HCT116 (cell line): Measurements from ENCODE around the gene QRICH1. TPM values are rescaled to one million over a fixed set of nuclear protein-coding genes. Genes with fewer than 3 reads are reported as not detected.

Source experiments
- ATAC-seq: fragments of 200-7000 bp; cut with Tn5 transposase; 2 replicates; pipeline ENCODE4 v1.9.1; 2020; ENCODE audit warnings: mild to moderate bottlenecking, moderate library complexity
- BruUV-seq: library from RNA; stranded (reverse); fragments of 400-500 nt; replicated peaks from 2 replicates; lab custom pipeline; 2021; lab: Mats Ljungman, UMichigan
- CTCF ChIA-PET: fragments of 300-600 bp; sonication (Branson Sonifier 250); formaldehyde crosslinking; loops from one replicate; lab custom pipeline; 2021; ENCODE audit warnings: antibody characterized with exemption; lab: Charles Lee
- POLR2A ChIA-PET: fragments of 300-600, 350-600 bp; sonication (Branson Sonifier 250); formaldehyde crosslinking; loops from one replicate; lab custom pipeline; 2021; ENCODE audit warnings: antibody characterized with exemption; lab: Charles Lee
- RAD21 ChIA-PET, 2 experiments: fragments of 300-600 bp; sonication (Branson Sonifier 250); formaldehyde crosslinking; loops; one replicate each; lab custom pipeline; 2023; ENCODE audit warnings: low total read pairs in 2 of 2; ENCODE audit not compliant: uncharacterized antibody in 2 of 2, unreplicated experiment in 2 of 2, low non-redundant PET in 1 of 2; lab: Charles Lee
- DNase-seq: peaks from one replicate; pipeline ENCODE4 v3.0.0-alpha.2; 2010; ENCODE audit warnings: low read depth, low spot score
- H2AFZ ChIP-seq: fragments of 200-600 bp; shearing (Covaris generic), sonication (generic); 2 replicates; pipeline ENCODE4 v1.6.1; 2017; ENCODE audit warnings: low read depth, mixed run types, mixed read lengths, antibody characterized with exemption, low read length; ENCODE audit not compliant: poor library complexity, severe bottlenecking
- H3K27ac ChIP-seq: 2 replicates; pipeline ENCODE4 v1.5.1; 2012; ENCODE audit warnings: low read depth, low read length
- H3K27me3 ChIP-seq: fragments of 200-600 bp; sonication (generic); 2 replicates; pipeline ENCODE4 v1.6.1; 2016; ENCODE audit warnings: mixed run types, low read length, mixed read lengths; ENCODE audit not compliant: insufficient read depth
- H3K36me3 ChIP-seq, 2 experiments: fragments of 200-500 bp in 1 of 2; fragments of 200-600 bp in 1 of 2; sonication (Bioruptor generic) in 1 of 2; sonication (generic) in 1 of 2; 2 replicates each; pipeline versions ENCODE4 v1.5.1 to v1.6.1; 2014 to 2016; ENCODE audit warnings: low read length in 2 of 2, inconsistent platforms in 1 of 2, mixed read lengths in 1 of 2, mixed run types in 1 of 2; ENCODE audit not compliant: insufficient read depth in 2 of 2, control insufficient read depth in 1 of 2
- H3K4me1 ChIP-seq, 2 experiments: fragments of 200-600 bp in 1 of 2; sonication (generic) in 1 of 2; 2 replicates each; pipeline versions ENCODE4 v1.5.1 to v1.6.1; 2012 to 2017; ENCODE audit warnings: low read length in 2 of 2, inconsistent platforms in 1 of 2, mild to moderate bottlenecking in 1 of 2, mixed read lengths in 1 of 2, mixed run types in 1 of 2, moderate library complexity in 1 of 2; ENCODE audit not compliant: insufficient read depth in 2 of 2, control insufficient read depth in 1 of 2
- H3K4me2 ChIP-seq: fragments of 200-600 bp; sonication (generic); 2 replicates; pipeline ENCODE4 v1.6.1; 2017; ENCODE audit warnings: mixed run types, low read length, mixed read lengths
- H3K4me3 ChIP-seq, 2 experiments: fragments of 200-600 bp in 1 of 2; sonication (generic) in 1 of 2; replicated peaks in 1 of 2; 2 replicates each; pipeline ENCODE4 v1.5.1; 2011 to 2016; ENCODE audit warnings: low read length in 2 of 2, control low read depth in 1 of 2, low read depth in 1 of 2, mild to moderate bottlenecking in 1 of 2, mixed read lengths in 1 of 2, mixed run types in 1 of 2
- H3K79me2 ChIP-seq: fragments of 200-600 bp; sonication (generic); 2 replicates; pipeline ENCODE4 v1.6.1; 2017; ENCODE audit warnings: mild to moderate bottlenecking, mixed run types, low read length, moderate library complexity, mixed read lengths; ENCODE audit not compliant: insufficient read depth
- H3K9ac ChIP-seq: fragments of 200-600 bp; sonication (generic); 2 replicates; pipeline ENCODE4 v1.6.1; 2016; ENCODE audit warnings: low read length, mixed read lengths
- H3K9me2 ChIP-seq: fragments of 200-600 bp; sonication (generic), shearing (Covaris generic); 2 replicates; pipeline ENCODE4 v1.6.1; 2017; ENCODE audit warnings: mixed run types, mild to moderate bottlenecking, moderate library complexity; ENCODE audit not compliant: insufficient read depth
- H3K9me3 ChIP-seq, 2 experiments: fragments of 200-500 bp in 1 of 2; fragments of 200-600 bp in 1 of 2; sonication (Bioruptor generic) in 1 of 2; sonication (generic) in 1 of 2; 2 replicates each; pipeline ENCODE4 v1.6.1; 2014 to 2017; ENCODE audit warnings: low read length in 2 of 2, mixed read lengths in 2 of 2, inconsistent platforms in 1 of 2, low read depth in 1 of 2, mild to moderate bottlenecking in 1 of 2, mixed run types in 1 of 2, moderate library complexity in 1 of 2; ENCODE audit not compliant: control insufficient read depth in 1 of 2, insufficient read depth in 1 of 2
- H4K20me1 ChIP-seq: fragments of 200-600 bp; sonication (generic), shearing (Covaris generic); 2 replicates; pipeline ENCODE4 v1.6.1; 2017; ENCODE audit warnings: mixed run types, mild to moderate bottlenecking, moderate library complexity; ENCODE audit not compliant: insufficient read depth
- POLR2A ChIP-seq: IDR thresholded peaks from 2 replicates; pipeline ENCODE4 v1.7.0; 2011; ENCODE audit warnings: borderline replicate concordance; ENCODE audit not compliant: insufficient read depth, insufficient read length; ENCODE audit errors: extremely low read depth
- POLR2AphosphoS5 ChIP-seq: IDR thresholded peaks from 2 replicates; pipeline ENCODE4 v1.6.1; 2011; ENCODE audit warnings: mild to moderate bottlenecking, low read depth, low read length, moderate library complexity
- REST ChIP-seq: IDR thresholded peaks from 2 replicates; pipeline ENCODE4 v1.6.1; 2012; ENCODE audit warnings: low read depth
- SRF ChIP-seq: IDR thresholded peaks from 2 replicates; pipeline ENCODE4 v1.6.1; 2012; ENCODE audit warnings: low read depth
- intact Hi-C: fragments of 100-400 bp; cut with micrococcal nuclease; formaldehyde crosslinking; loops from 2 replicates; pipeline ENCODE4 v1.10.0; 2022
- total RNA-seq: library from RNA; stranded (reverse); gene quantifications from one replicate; pipeline ENCODE4 v1.2.1, GENCODE V29; 2021; ENCODE audit not compliant: unreplicated experiment

The QRICH1 gene
- total RNA-seq, 1 experiment from 2014 or later = 105 TPM

DNA sequence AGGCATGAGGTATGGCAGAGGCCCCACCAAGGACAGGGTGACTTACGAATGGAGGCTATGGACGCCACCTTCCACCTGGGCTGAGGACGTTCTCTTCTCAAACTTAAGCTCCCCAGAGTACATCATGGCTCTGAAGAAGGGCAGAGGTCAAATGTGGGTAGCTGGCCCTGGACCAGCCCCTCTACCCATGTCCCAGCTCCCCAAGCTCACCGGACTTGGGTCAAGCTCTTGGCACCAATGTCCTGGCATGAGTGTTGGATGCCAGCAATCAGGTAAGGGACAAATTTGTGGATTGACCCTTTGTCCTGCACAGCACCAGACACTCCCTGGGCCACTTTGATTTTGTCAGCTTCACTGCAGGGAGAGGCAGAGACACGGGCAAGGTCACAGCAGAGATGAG is 69.4 kb downstream of the QRICH1 start:
- BruUV-seq = no TSS peak
- Histone ChIP-seq H3K9ac (no peak overlapping the region), H3K9me2 (no peaks in the 10 kb centered on the region), H4K20me1 (no peaks in the 10 kb centered on the region; the same call in 1 of the 2 replicates)
- CTCF ChIA-PET = no interaction called here
- POLR2A ChIA-PET = interaction anchor here (0.5 to 2.5 kb wide), 2 partner anchors 17 to 109 kb away, joined by 4 to 8 read pairs; partner anchors contain the start of gene WDR6
- TF ChIP-seq REST (no peak), POLR2A (peak; percentile 9)
- TF ChIP-seq, all 23 proteins: peak for 1
- no peak for DNase-seq
- Histone ChIP-seq H3K4me1 (peaks cover 15 to 59% of the 10 kb centered on the region in 2 experiments), H3K4me3 (no peak overlapping the region; a peak in 1 of 4 replicates), H3K36me3 (peaks cover 18 to 54% of the 10 kb centered on the region in 2 experiments; a peak in 3 of 4 replicates), H3K27ac (peak overlapping the region; percentile 9), H3K4me2 (peak overlapping the region; percentile 90; the same call in 1 of the 2 replicates), H2AFZ (no peak overlapping the region), H3K27me3 (no peaks in the 10 kb centered on the region), H3K9me3 (no peaks in the 10 kb centered on the region), H3K79me2 (peaks cover 93% of the 10 kb centered on the region)
- intact Hi-C loops = no loop called here
- RAD21 ChIA-PET = no interaction called here
- no peak for ATAC-seq

GRCh38 chr3:49023775-49024174 is 70.1 kb downstream of the QRICH1 start:
- ChIA-PET RAD21 (interaction anchor here in 1 of 2 experiments (0.7 kb wide), 1 partner anchor 628 kb away, joined by 7 read pairs; no protein-coding TSS in a partner anchor), CTCF (interaction anchor here (1.0 to 3.5 kb wide), 3 partner anchors 17 to 70 kb away, joined by 5 to 29 read pairs (median 28); partner anchors contain the start of genes P4HTM, QRICH1 and WDR6), POLR2A (no interaction called here)
- Histone ChIP-seq H4K20me1 (no peaks in the 10 kb centered on the region; the same call in 1 of the 2 replicates), H3K27ac (0 out of 2 replicates have a peak overlapping the region, but pooled peaks have one; percentile 9), H3K9me2 (no peaks in the 10 kb centered on the region), H3K27me3 (no peaks in the 10 kb centered on the region), H3K4me2 (peak overlapping the region; percentile 90), H3K79me2 (peaks cover 90% of the 10 kb centered on the region), H3K9me3 (no peaks in the 10 kb centered on the region), H2AFZ (no peak overlapping the region), H3K4me3 (peak overlapping the region; percentile 13 to 80; a peak in 2 of 4 replicates), H3K4me1 (peaks cover 18 to 61% of the 10 kb centered on the region in 2 experiments), H3K9ac (0 out of 2 replicates have a peak overlapping the region, but pooled peaks have one; percentile 12), H3K36me3 (peaks cover 18 to 54% of the 10 kb centered on the region in 2 experiments; a peak in 3 of 4 replicates)
- no TSS peak for BruUV-seq
- DNase-seq (no peak), ATAC-seq (no peak)
- TF ChIP-seq POLR2AphosphoS5 (peak; percentile 18; the same call in 1 of the 2 replicates), SRF (no peak)
- intact Hi-C loops = no loop called here
